Type B pancreatic cell (in vitro differentiated cells): Measurements from ENCODE around the gene GAMT. TPM values are rescaled to one million over a fixed set of nuclear protein-coding genes. Genes with fewer than 3 reads are reported as not detected.

Source experiments
- DNase-seq: peaks from one replicate; pipeline ENCODE4 v3.0.0; 2021; ENCODE audit warnings: mixed read lengths; ENCODE audit not compliant: unreplicated experiment; ENCODE audit errors: extremely low spot score
- H3K27ac Mint-ChIP-seq: 2 replicates; pipeline ENCODE4 v1.8.0; 2021; ENCODE audit warnings: mild to moderate bottlenecking, mixed read lengths
- H3K27me3 Mint-ChIP-seq: 2 replicates; pipeline ENCODE4 v1.8.0; 2021; ENCODE audit warnings: mixed read lengths
- H3K36me3 Mint-ChIP-seq: 2 replicates; pipeline ENCODE4 v1.8.0; 2021; ENCODE audit warnings: mixed read lengths
- H3K4me1 Mint-ChIP-seq: one replicate; pipeline ENCODE4 v1.8.0; 2021; ENCODE audit warnings: mixed read lengths; ENCODE audit not compliant: unreplicated experiment
- H3K4me3 Mint-ChIP-seq: 2 replicates; pipeline ENCODE4 v1.8.0; 2021; ENCODE audit warnings: mild to moderate bottlenecking, mixed read lengths
- H3K9me3 Mint-ChIP-seq: 2 replicates; pipeline ENCODE4 v1.8.0; 2021; ENCODE audit warnings: mixed read lengths
- CTCF ChIP-seq: fragments of 200-600 bp; sonication (generic); conservative IDR thresholded peaks from 2 replicates; pipeline ENCODE4 v1.5.0; 2021; ENCODE audit warnings: antibody characterized with exemption, mild to moderate bottlenecking
- total RNA-seq: library from RNA; stranded (reverse); gene quantifications from 2 replicates; pipeline ENCODE4 v1.2.1, GENCODE V29; 2021; ENCODE audit warnings: low replicate concordance

GAMT gene
- total RNA-seq, 1 donor from 2014 or later, result 37.9 TPM

- no peak for DNase-seq
- Mint-ChIP-seq H3K4me1 (peaks cover 27% of the 10 kb centered on the region), H3K27me3 (no peaks in the 10 kb centered on the region), H3K4me3 (peak overlapping the region; percentile 96), H3K36me3 (peaks cover 3% of the 10 kb centered on the region), H3K27ac (peak overlapping the region; percentile 97), H3K9me3 (no peaks in the 10 kb centered on the region)
- TF ChIP-seq CTCF, result no peak
These were observed 7.2 kb upstream of the GAMT start for GRCh38 chr19:1408300-1409203.

- Mint-ChIP-seq H3K4me3 (peak within 1 kb of the TSS; percentile 96), H3K4me1 (peaks cover 34% of the 10 kb centered on the region), H3K9me3 (no peaks in the 10 kb centered on the region), H3K27ac (peak within 1 kb of the TSS; percentile 96), H3K36me3 (peaks cover 3% of the 10 kb centered on the region), H3K27me3 (no peaks in the 10 kb centered on the region)
- no peak for TF ChIP-seq CTCF
- DNase-seq, result no peak
These were observed 6.4 kb upstream of the GAMT start, which contains the start of gene DAZAP1 for GRCh38 chr19:1407528-1408299. Gene DAZAP1, plus strand, starts transcription at chr19:1407586. Its CDS starts 188 bp downstream, at chr19:1407774.

GRCh38 chr19:1406774-1407527 is 5.6 kb upstream of the GAMT start:
- H3K4me1 Mint-ChIP-seq, result peaks cover 36% of the 10 kb centered on the region
- peak overlapping the region; percentile 96 for H3K27ac Mint-ChIP-seq
- peak overlapping the region; percentile 86 for H3K4me3 Mint-ChIP-seq
- peaks cover 3% of the 10 kb centered on the region for H3K36me3 Mint-ChIP-seq
- TF ChIP-seq CTCF, result peak; percentile 76
- no peaks in the 10 kb centered on the region for H3K9me3 Mint-ChIP-seq
- peak; percentile 100 for DNase-seq
- H3K27me3 Mint-ChIP-seq, result no peaks in the 10 kb centered on the region

- Mint-ChIP-seq H3K4me3 (peak overlapping the region; percentile 81), H3K27ac (peak overlapping the region; percentile 24), H3K36me3 (no peaks in the 10 kb centered on the region), H3K4me1 (peaks cover 13% of the 10 kb centered on the region), H3K27me3 (no peaks in the 10 kb centered on the region), H3K9me3 (no peaks in the 10 kb centered on the region)
- TF ChIP-seq CTCF, result no peak
- no peak for DNase-seq
These were observed 1.2 kb upstream of the GAMT start for GRCh38 chr19:1402411-1403070.

GRCh38 chr19:1401889-1402217 is 511 bp upstream of the GAMT start:
- Mint-ChIP-seq H3K9me3 (no peaks in the 10 kb centered on the region), H3K36me3 (no peaks in the 10 kb centered on the region), H3K4me3 (peak overlapping the region; percentile 75), H3K27ac (no peak overlapping the region), H3K27me3 (no peaks in the 10 kb centered on the region), H3K4me1 (peaks cover 13% of the 10 kb centered on the region)
- DNase-seq, result no peak
- no peak for TF ChIP-seq CTCF
